ENCODE data around the gene ERCC6.

Gene ERCC6

DNA sequence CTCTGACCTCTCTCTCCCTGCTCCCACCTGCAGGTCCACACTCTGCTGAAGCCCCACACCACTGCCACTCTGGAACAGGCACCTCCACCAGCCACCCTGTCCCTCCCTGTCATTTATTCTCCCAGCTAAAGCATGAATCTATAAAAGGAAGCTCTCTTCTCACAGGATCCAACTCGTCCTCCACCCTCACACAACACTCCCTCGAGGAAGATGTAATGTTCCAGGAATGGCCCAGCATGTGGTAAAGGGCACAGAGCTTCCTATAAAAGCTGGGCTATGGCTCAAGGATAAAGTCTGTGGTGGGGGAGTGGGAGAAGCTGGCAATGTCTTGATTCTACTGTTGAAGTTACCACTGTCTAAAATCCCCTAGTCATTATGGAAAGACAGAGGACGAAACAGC lies 67.4 kb downstream of the ERCC6 start:
- no peak overlapping the region for H3K4me3 ChIP-seq (ENCODE audit: low read depth, low read length)
- DNase-seq (ENCODE audit: low read depth), result no peak
- TF ChIP-seq, protein P1, sequence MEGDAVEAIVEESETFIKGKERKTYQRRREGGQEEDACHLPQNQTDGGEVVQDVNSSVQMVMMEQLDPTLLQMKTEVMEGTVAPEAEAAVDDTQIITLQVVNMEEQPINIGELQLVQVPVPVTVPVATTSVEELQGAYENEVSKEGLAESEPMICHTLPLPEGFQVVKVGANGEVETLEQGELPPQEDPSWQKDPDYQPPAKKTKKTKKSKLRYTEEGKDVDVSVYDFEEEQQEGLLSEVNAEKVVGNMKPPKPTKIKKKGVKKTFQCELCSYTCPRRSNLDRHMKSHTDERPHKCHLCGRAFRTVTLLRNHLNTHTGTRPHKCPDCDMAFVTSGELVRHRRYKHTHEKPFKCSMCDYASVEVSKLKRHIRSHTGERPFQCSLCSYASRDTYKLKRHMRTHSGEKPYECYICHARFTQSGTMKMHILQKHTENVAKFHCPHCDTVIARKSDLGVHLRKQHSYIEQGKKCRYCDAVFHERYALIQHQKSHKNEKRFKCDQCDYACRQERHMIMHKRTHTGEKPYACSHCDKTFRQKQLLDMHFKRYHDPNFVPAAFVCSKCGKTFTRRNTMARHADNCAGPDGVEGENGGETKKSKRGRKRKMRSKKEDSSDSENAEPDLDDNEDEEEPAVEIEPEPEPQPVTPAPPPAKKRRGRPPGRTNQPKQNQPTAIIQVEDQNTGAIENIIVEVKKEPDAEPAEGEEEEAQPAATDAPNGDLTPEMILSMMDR (conservative IDR thresholded peaks at IDR 0.05; ENCODE audit: low read depth, low read length), result no peak

DNA sequence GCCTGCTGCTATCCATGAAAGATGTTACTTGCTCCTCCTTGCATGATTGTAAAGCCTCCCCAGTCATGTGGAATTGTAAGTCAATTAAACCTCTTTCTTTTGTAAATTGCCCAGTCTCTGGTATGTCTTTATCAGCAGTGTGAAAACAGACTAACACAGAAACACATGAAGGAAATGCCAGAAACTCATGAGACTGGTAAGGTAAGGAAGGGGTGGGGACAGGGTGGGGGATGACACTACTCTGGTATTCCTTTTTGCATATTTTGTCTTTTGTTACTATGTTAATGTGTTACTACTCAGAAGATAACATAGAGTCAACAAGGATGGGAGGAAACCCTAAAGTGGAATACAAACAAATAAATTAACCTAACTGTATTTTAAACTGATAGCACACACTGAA lies 73.2 kb downstream of the ERCC6 start:
- no peak for DNase-seq (ENCODE audit: low read depth)
- TF ChIP-seq, protein P1 (conservative IDR thresholded peaks at IDR 0.05; ENCODE audit: low read depth, low read length), result no peak
- no peak overlapping the region for H3K4me3 ChIP-seq (ENCODE audit: low read depth, low read length)

All from choroid plexus epithelial cell (primary cell).